ENCODE data around the gene MACO1.

The MACO1 gene

GRCh38 chr1:25536124-25536523, 105.4 kb downstream of the MACO1 start:
- Histone ChIP-seq H3K27me3 (ENCODE audit: low read length) (no peaks in the 10 kb centered on the region), H3K36me3 (ENCODE audit: low read length) (no peaks in the 10 kb centered on the region), H3K9ac (ENCODE audit: low read length) (no peak overlapping the region), H2AFZ (ENCODE audit: low read depth, low read length, severe bottlenecking) (no peak overlapping the region), H3F3A (ENCODE audit: insufficient read depth) (no peaks in the 10 kb centered on the region), H4K20me1 (ENCODE audit: low read depth, low read length) (no peaks in the 10 kb centered on the region), H3K9me3 (ENCODE audit: insufficient read depth, low read length) (no peaks in the 10 kb centered on the region), H3K79me2 (ENCODE audit: insufficient read depth, low read length) (no peaks in the 10 kb centered on the region), H3K9me2 (replicated peaks; ENCODE audit: insufficient read depth, low read length) (no peaks in the 10 kb centered on the region), H3K27ac (ENCODE audit: low read depth, low read length) (no peak overlapping the region), H3K4me3 (ENCODE audit: insufficient read depth, low read length, poor library complexity, severe bottlenecking) (no peak overlapping the region), H3K4me2 (ENCODE audit: low read depth, low read length, poor library complexity, severe bottlenecking) (no peak overlapping the region)
- TF ChIP-seq CTCF (IDR thresholded peaks at IDR 0.05; ENCODE audit: insufficient read depth, low read length, poor library complexity, severe bottlenecking) (no peak), EZH2phosphoT487 (conservative IDR thresholded peaks at IDR 0.05; ENCODE audit: low read length) (no peak)

- Histone ChIP-seq H3F3A (ENCODE audit: insufficient read depth) (no peaks in the 10 kb centered on the region), H3K4me2 (ENCODE audit: low read depth, low read length, poor library complexity, severe bottlenecking) (no peak overlapping the region), H3K4me3 (ENCODE audit: insufficient read depth, low read length, poor library complexity, severe bottlenecking) (no peak overlapping the region), H3K27ac (ENCODE audit: low read depth, low read length) (no peak overlapping the region), H3K79me2 (ENCODE audit: insufficient read depth, low read length) (no peaks in the 10 kb centered on the region), H3K9ac (ENCODE audit: low read length) (no peak overlapping the region), H2AFZ (ENCODE audit: low read depth, low read length, severe bottlenecking) (no peak overlapping the region), H3K9me2 (replicated peaks; ENCODE audit: insufficient read depth, low read length) (no peaks in the 10 kb centered on the region), H3K27me3 (ENCODE audit: low read length) (no peaks in the 10 kb centered on the region), H3K9me3 (ENCODE audit: insufficient read depth, low read length) (no peaks in the 10 kb centered on the region), H4K20me1 (ENCODE audit: low read depth, low read length) (no peaks in the 10 kb centered on the region), H3K36me3 (ENCODE audit: low read length) (no peaks in the 10 kb centered on the region)
- no peak for TF ChIP-seq CTCF (IDR thresholded peaks at IDR 0.05; ENCODE audit: insufficient read depth, low read length, poor library complexity, severe bottlenecking)
- TF ChIP-seq EZH2phosphoT487 (conservative IDR thresholded peaks at IDR 0.05; ENCODE audit: low read length) = no peak
These were observed 106.6 kb downstream of the MACO1 start for GRCh38 chr1:25537153-25537831.

- Histone ChIP-seq H4K20me1 (ENCODE audit: low read depth, low read length) (no peaks in the 10 kb centered on the region), H3K9me2 (replicated peaks; ENCODE audit: insufficient read depth, low read length) (no peaks in the 10 kb centered on the region), H3K27me3 (ENCODE audit: low read length) (no peaks in the 10 kb centered on the region), H3F3A (ENCODE audit: insufficient read depth) (no peaks in the 10 kb centered on the region), H3K36me3 (ENCODE audit: low read length) (no peaks in the 10 kb centered on the region), H3K4me2 (ENCODE audit: low read depth, low read length, poor library complexity, severe bottlenecking) (no peak overlapping the region), H3K27ac (ENCODE audit: low read depth, low read length) (no peak overlapping the region), H3K4me3 (ENCODE audit: insufficient read depth, low read length, poor library complexity, severe bottlenecking) (no peak overlapping the region), H2AFZ (ENCODE audit: low read depth, low read length, severe bottlenecking) (no peak overlapping the region), H3K9ac (ENCODE audit: low read length) (no peak overlapping the region), H3K9me3 (ENCODE audit: insufficient read depth, low read length) (no peaks in the 10 kb centered on the region), H3K79me2 (ENCODE audit: insufficient read depth, low read length) (no peaks in the 10 kb centered on the region)
- TF ChIP-seq EZH2phosphoT487 (conservative IDR thresholded peaks at IDR 0.05; ENCODE audit: low read length) = no peak
- no peak for TF ChIP-seq CTCF (IDR thresholded peaks at IDR 0.05; ENCODE audit: insufficient read depth, low read length, poor library complexity, severe bottlenecking)
These were observed 107.6 kb downstream of the MACO1 start for GRCh38 chr1:25538191-25538767.

Measured in SU-DHL-6 (cell line).